PC-9 (cell line): ENCODE data around the gene GBGT1. TPM values are rescaled to one million over a fixed set of nuclear protein-coding genes. Genes with fewer than 3 reads are reported as not detected.

Source experiments
- BruUV-seq: library from RNA; stranded (reverse); fragments of 400-500 nt; replicated peaks from 2 replicates; lab custom pipeline; 2021; lab: Mats Ljungman, UMichigan
- CTCF ChIA-PET: fragments of 300-600 bp; sonication (Branson Sonifier 250); formaldehyde crosslinking; loops from one replicate; lab custom pipeline; 2022; ENCODE audit warnings: antibody characterized with exemption; lab: Charles Lee
- POLR2A ChIA-PET: fragments of 300-600 bp; sonication (Branson Sonifier 250); formaldehyde crosslinking; loops from one replicate; lab custom pipeline; 2022; ENCODE audit warnings: antibody characterized with exemption; ENCODE audit not compliant: unreplicated experiment; lab: Charles Lee
- DNase-seq, 2 experiments: peaks; one replicate each; pipeline versions ENCODE4 v3.0.0 to v3.0.0-alpha.2; 2015 to 2022; ENCODE audit warnings: mixed read lengths in 1 of 2
- H2AFZ ChIP-seq: fragments of 200-600 bp; sonication (generic); 2 replicates; pipeline ENCODE4 v1.8.1; 2017; ENCODE audit warnings: antibody characterized with exemption
- H3F3A ChIP-seq: fragments of 200-600 bp; sonication (generic); 2 replicates; pipeline ENCODE4 v1.8.1; 2017; ENCODE audit warnings: antibody characterized with exemption, mild to moderate bottlenecking, low read depth; ENCODE audit not compliant: insufficient read depth
- H3K27ac ChIP-seq: fragments of 200-600 bp; sonication (generic); 2 replicates; pipeline ENCODE4 v1.6.1; 2016; ENCODE audit warnings: mixed run types
- H3K27me3 ChIP-seq: fragments of 200-600 bp; sonication (generic); 2 replicates; pipeline ENCODE4 v1.6.1; 2016; ENCODE audit warnings: low read depth, mixed run types; ENCODE audit not compliant: insufficient read depth
- H3K36me3 ChIP-seq: fragments of 200-600 bp; sonication (generic); 2 replicates; pipeline ENCODE4 v1.6.1; 2016; ENCODE audit warnings: low read depth, mixed run types
- H3K4me1 ChIP-seq: fragments of 200-600 bp; sonication (generic); replicated peaks from 2 replicates; pipeline ENCODE4 v1.6.1; 2016; ENCODE audit warnings: mixed run types; ENCODE audit not compliant: insufficient read depth
- H3K4me2 ChIP-seq: fragments of 200-600 bp; sonication (generic); 2 replicates; pipeline ENCODE4 v1.6.1; 2017; ENCODE audit warnings: mixed run types
- H3K4me3 ChIP-seq: fragments of 200-600 bp; sonication (generic); 2 replicates; pipeline ENCODE4 v1.6.1; 2016; ENCODE audit warnings: mixed run types
- H3K79me2 ChIP-seq: fragments of 200-600 bp; sonication (generic); 2 replicates; pipeline ENCODE4 v1.6.1; 2017; ENCODE audit warnings: low read depth, mixed run types
- H3K9me2 ChIP-seq: fragments of 200-600 bp; sonication (generic); 2 replicates; pipeline ENCODE4 v1.8.1; 2017; ENCODE audit warnings: mild to moderate bottlenecking; ENCODE audit not compliant: insufficient read depth
- H3K9me3 ChIP-seq: fragments of 200-600 bp; sonication (generic); 2 replicates; pipeline ENCODE4 v1.8.1; 2016; ENCODE audit warnings: low read depth; ENCODE audit not compliant: insufficient read depth
- H4K20me1 ChIP-seq: fragments of 200-600 bp; sonication (generic); 2 replicates; pipeline ENCODE4 v1.8.1; 2017; ENCODE audit not compliant: insufficient read depth
- EZH2 ChIP-seq: fragments of 200-600 bp; sonication (generic); IDR thresholded peaks from 2 replicates; pipeline ENCODE4 v1.8.0; 2017; ENCODE audit warnings: antibody characterized with exemption, low read depth
- intact Hi-C: fragments of 100-400 bp; cut with micrococcal nuclease; formaldehyde crosslinking; loops from one replicate; pipeline ENCODE4 v1.10.0; 2022; ENCODE audit not compliant: unreplicated experiment
- total RNA-seq: library from RNA; stranded (reverse); gene quantifications from 2 replicates; pipeline ENCODE4 v1.2.3, GENCODE V29; 2021
- TF ChIP-seq, protein P1 (sequence below): fragments of 200-600 bp; sonication (generic); conservative IDR thresholded peaks from 2 replicates; pipeline ENCODE4 v1.6.1; 2017; ENCODE audit warnings: mixed run types, antibody characterized with exemption, mild to moderate bottlenecking, moderate library complexity

GBGT1 gene
- total RNA-seq, 1 experiment from 2014 or later: 1.2 TPM

DNA sequence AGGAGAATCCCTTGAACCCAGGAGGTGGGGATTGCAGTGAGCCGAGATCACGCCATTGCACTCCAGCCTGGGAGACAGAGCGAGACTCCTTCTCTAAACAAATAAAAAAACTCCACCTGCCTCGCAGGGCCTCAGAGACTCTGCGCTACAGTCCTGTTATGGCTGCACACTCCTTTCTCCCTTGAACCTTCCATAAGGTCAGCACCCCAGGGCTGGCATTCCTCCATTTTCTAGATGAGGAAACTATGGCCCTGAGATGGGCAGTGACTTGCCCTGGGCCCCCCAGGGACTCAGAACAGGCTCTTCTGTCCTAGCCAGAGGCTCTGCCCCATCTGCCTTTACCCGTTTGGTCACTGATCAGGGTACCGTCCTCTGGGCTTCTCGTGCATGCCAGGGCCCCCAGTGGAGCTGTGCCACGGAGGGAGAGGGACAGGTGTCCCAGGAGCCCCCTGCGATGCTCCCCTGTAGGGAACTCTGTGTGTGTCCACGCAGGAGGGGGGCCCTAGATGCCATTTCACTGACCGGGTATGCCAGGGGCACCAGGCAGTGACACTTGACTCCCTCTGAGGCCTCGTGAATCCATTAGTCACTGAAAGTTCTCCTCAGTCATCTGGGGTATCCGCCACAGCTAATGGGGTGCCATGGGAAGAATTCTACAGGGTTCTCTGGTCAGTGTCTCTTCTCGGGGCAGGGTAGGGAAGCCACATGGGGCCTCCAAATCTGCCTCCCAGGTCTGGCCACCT is 58.8 kb downstream of the GBGT1 start:
- no peak overlapping the region for H3K4me3 ChIP-seq
- H4K20me1 ChIP-seq: no peaks in the 10 kb centered on the region
- intact Hi-C loops: loop anchor here (5.0 kb wide), 1 partner anchor 73 kb away; the partner anchor contains the start of gene GTF3C5
- BruUV-seq: no TSS peak
- H3K9me2 ChIP-seq: no peaks in the 10 kb centered on the region
- ChIA-PET CTCF (interaction anchor here (1.6 kb wide), 1 partner anchor 39 kb away, joined by 6 read pairs; no protein-coding TSS in a partner anchor), POLR2A (no interaction called here)
- H3K79me2 ChIP-seq: no peaks in the 10 kb centered on the region
- no peak overlapping the region for H2AFZ ChIP-seq
- peaks cover 6% of the 10 kb centered on the region for H3K36me3 ChIP-seq
- peaks cover 12% of the 10 kb centered on the region for H3K4me1 ChIP-seq
- TF ChIP-seq, protein P1, sequence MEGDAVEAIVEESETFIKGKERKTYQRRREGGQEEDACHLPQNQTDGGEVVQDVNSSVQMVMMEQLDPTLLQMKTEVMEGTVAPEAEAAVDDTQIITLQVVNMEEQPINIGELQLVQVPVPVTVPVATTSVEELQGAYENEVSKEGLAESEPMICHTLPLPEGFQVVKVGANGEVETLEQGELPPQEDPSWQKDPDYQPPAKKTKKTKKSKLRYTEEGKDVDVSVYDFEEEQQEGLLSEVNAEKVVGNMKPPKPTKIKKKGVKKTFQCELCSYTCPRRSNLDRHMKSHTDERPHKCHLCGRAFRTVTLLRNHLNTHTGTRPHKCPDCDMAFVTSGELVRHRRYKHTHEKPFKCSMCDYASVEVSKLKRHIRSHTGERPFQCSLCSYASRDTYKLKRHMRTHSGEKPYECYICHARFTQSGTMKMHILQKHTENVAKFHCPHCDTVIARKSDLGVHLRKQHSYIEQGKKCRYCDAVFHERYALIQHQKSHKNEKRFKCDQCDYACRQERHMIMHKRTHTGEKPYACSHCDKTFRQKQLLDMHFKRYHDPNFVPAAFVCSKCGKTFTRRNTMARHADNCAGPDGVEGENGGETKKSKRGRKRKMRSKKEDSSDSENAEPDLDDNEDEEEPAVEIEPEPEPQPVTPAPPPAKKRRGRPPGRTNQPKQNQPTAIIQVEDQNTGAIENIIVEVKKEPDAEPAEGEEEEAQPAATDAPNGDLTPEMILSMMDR: no peak
- TF ChIP-seq EZH2: no peak
- no peaks in the 10 kb centered on the region for H3K27me3 ChIP-seq
- no peak overlapping the region for H3K27ac ChIP-seq
- no peaks in the 10 kb centered on the region for H3F3A ChIP-seq
- H3K4me2 ChIP-seq: no peak overlapping the region
- H3K9me3 ChIP-seq: no peaks in the 10 kb centered on the region
- no peak for DNase-seq

DNA sequence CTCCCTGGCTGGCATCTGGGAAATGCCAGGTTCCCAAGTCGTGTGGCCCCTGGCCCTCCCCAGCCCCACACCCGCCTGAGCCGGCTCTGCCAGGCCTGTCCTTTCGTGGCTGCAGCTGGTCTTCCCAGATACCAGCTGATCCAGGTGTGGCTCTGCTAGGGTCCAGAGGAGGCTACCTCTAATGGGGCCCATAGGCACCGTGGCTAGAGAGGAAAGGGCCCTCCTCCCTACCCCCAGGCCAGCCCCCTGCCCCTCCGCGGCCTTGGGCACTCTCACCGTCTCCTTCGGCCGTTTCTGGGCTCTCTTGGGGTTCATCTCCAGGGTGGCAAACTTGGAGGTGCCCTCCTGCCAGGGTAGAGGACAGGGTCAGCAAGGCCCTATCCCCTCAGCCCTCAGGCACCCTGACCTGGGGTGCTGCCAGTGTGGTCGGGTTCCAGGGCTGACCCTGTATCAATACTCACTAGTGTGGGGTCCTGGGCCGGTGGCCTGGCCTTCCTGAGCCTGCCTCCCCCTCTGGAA is 59.7 kb downstream of the GBGT1 start:
- no peaks in the 10 kb centered on the region for H4K20me1 ChIP-seq
- no peak overlapping the region for H2AFZ ChIP-seq
- no peak for TF ChIP-seq EZH2
- TF ChIP-seq, protein P1: no peak
- H3K4me2 ChIP-seq: peak overlapping the region; percentile 20; the same call in 1 of the 2 replicates
- no peaks in the 10 kb centered on the region for H3K27me3 ChIP-seq
- no peak overlapping the region for H3K27ac ChIP-seq
- no TSS peak for BruUV-seq
- POLR2A ChIA-PET: no interaction called here
- H3K4me3 ChIP-seq: no peak overlapping the region
- CTCF ChIA-PET: interaction anchor here (1.0 to 3.2 kb wide), 2 partner anchors 40 to 45 kb away, joined by 4 to 36 read pairs; no protein-coding TSS in a partner anchor
- no peaks in the 10 kb centered on the region for H3K9me2 ChIP-seq
- H3K4me1 ChIP-seq: peaks cover 12% of the 10 kb centered on the region
- H3K9me3 ChIP-seq: no peaks in the 10 kb centered on the region
- no peaks in the 10 kb centered on the region for H3F3A ChIP-seq
- peaks cover 8% of the 10 kb centered on the region for H3K36me3 ChIP-seq
- DNase-seq: no peak
- intact Hi-C loops: loop anchor here (1.0 to 5.0 kb wide), 7 partner anchors 10 to 382 kb away; partner anchors contain the start of genes GTF3C5 and RALGDS
- H3K79me2 ChIP-seq: no peaks in the 10 kb centered on the region

DNA sequence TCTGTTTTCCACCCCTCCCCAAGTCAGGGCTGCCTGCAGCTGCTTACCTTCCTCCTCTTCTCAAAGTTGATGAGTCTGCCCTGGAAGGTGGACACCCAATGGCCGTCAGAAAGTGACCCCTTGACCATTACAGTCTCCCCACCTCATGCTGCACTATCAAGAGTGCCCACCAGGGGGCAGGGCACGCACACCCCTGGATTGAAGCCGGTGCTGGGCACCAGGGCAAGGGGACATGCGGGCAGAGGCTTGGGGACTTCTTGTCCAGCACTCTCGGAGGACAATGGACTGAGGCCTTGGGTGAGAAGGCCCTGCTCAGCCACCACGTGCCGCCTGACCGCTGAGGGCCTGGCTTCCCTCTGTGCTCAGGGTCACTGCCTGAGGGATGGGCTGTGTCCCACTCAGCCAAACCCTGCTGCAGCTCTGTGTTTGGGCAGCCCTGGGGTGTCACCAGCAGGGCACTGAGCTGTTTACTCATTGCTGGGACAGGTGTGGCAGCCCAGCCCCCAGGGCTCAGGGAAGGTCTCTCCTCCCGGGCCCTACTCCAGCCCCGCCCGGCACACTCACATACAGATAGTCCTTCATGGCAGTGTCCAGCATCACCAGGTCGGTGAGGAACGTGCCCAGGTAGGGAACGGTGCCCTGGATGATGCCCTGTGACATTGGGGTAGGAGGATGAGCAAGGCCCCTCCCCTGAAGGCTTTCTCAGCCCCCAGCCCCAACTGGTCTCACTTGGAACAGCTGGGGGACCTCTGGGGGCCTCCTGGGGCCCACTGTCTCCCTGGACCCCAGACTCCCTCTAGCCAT is 60.3 kb downstream of the GBGT1 start:
- Histone ChIP-seq H3K27ac (no peak overlapping the region), H3K4me3 (no peak overlapping the region), H3K79me2 (no peaks in the 10 kb centered on the region), H3K4me2 (peak overlapping the region; percentile 20; the same call in 1 of the 2 replicates), H3F3A (no peaks in the 10 kb centered on the region), H2AFZ (no peak overlapping the region), H3K27me3 (no peaks in the 10 kb centered on the region), H3K36me3 (peaks cover 10% of the 10 kb centered on the region), H3K9me2 (no peaks in the 10 kb centered on the region), H3K4me1 (peaks cover 12% of the 10 kb centered on the region), H3K9me3 (no peaks in the 10 kb centered on the region), H4K20me1 (no peaks in the 10 kb centered on the region)
- CTCF ChIA-PET: interaction anchor here (0.6 to 3.2 kb wide), 5 partner anchors 8 to 231 kb away, joined by 3 to 36 read pairs (median 6); no protein-coding TSS in a partner anchor
- POLR2A ChIA-PET: interaction anchor here (0.5 to 0.7 kb wide), 3 partner anchors 24 to 1252 kb away, joined by 3 to 4 read pairs (median 4); no protein-coding TSS in a partner anchor
- BruUV-seq: no TSS peak
- peak; percentile 72 to 87 for DNase-seq
- intact Hi-C loops: loop anchor here (1.0 to 5.0 kb wide), 7 partner anchors 11 to 383 kb away; partner anchors contain the start of genes GTF3C5 and RALGDS
- TF ChIP-seq EZH2: no peak
- TF ChIP-seq, protein P1: peak; percentile 99
